RWPE1 (cell line): ENCODE results near the gene CCDC148.

ENCODE experiments used
- CTCF ChIA-PET: fragments of 350-600 bp; sonication (Branson Sonifier 250); formaldehyde crosslinking; extraction: SDS; loops from one replicate; lab custom pipeline; 2021; lab: Yijun Ruan, JAX
- POLR2A ChIA-PET: fragments of 400-600 bp; formaldehyde crosslinking; extraction: SDS; loops from one replicate; lab custom pipeline; 2020; ENCODE audit warnings: antibody characterized with exemption; ENCODE audit not compliant: low non-redundant PET; lab: Yijun Ruan, JAX
- DNase-seq: peaks from one replicate; pipeline ENCODE4 v3.0.0; 2012; ENCODE audit warnings: low spot score
- H3K27ac ChIP-seq: fragments of 450-650 bp; 2 replicates; pipeline ENCODE4 v1.5.1; 2017
- CTCF ChIP-seq: fragments of 450-650 bp; conservative IDR thresholded peaks from 2 replicates; pipeline ENCODE4 v1.5.1; 2017; ENCODE audit warnings: low read depth, mild to moderate bottlenecking

Gene CCDC148

GRCh38 chr2:158129037-158129436 is 327.5 kb downstream of the CCDC148 start:
- ChIA-PET POLR2A (no interaction called here), CTCF (no interaction called here)
- TF ChIP-seq CTCF: no peak
- DNase-seq: no peak
- no peak overlapping the region for H3K27ac ChIP-seq

- ChIA-PET POLR2A (no interaction called here), CTCF (no interaction called here)
- DNase-seq: no peak
- no peak for TF ChIP-seq CTCF
- H3K27ac ChIP-seq: no peak overlapping the region
These were observed 328.2 kb downstream of the CCDC148 start for GRCh38 chr2:158128168-158128973.

GRCh38 chr2:158127380-158127804 is 329.2 kb downstream of the CCDC148 start:
- ChIA-PET POLR2A (no interaction called here), CTCF (no interaction called here)
- no peak for TF ChIP-seq CTCF
- no peak for DNase-seq
- H3K27ac ChIP-seq: no peak overlapping the region

- no peak for TF ChIP-seq CTCF
- ChIA-PET POLR2A (no interaction called here), CTCF (no interaction called here)
- no peak overlapping the region for H3K27ac ChIP-seq
- DNase-seq: no peak
These were observed 330.6 kb downstream of the CCDC148 start for GRCh38 chr2:158125756-158126498.

GRCh38 chr2:158124896-158125295 is 331.7 kb downstream of the CCDC148 start:
- no peak for TF ChIP-seq CTCF
- no peak for DNase-seq
- ChIA-PET CTCF (interaction anchor here (0.6 to 0.8 kb wide), 3 partner anchors 101 to 687 kb away, joined by 3 to 4 read pairs (median 3); no protein-coding TSS in a partner anchor), POLR2A (no interaction called here)
- no peak overlapping the region for H3K27ac ChIP-seq
